ENCODE results near the gene WNT16. TPM values are rescaled to one million over a fixed set of nuclear protein-coding genes. Genes with fewer than 3 reads are reported as not detected.

WNT16 gene
- total and polyA plus RNA-seq, 2 of the 8 experiments (the other 6 are each of a cell fraction or from before 2014, with no cell fraction given): 0.11 to 0.52 TPM

- Histone ChIP-seq H3K27me3 (replicated peaks in 1 of 4; ENCODE audit: control insufficient read depth in 3 of 4, extremely low read depth in 1 of 4, insufficient read depth in 3 of 4, low read length in 3 of 4) (no peaks in the 10 kb centered on the region), H3K9me3 (ENCODE audit: insufficient read depth in 2 of 2, low read depth in 1 of 2, low read length in 1 of 2) (peaks cover 5 to 6% of the 10 kb centered on the region in 2 experiments; a peak in 2 of 4 replicates), H3K4me1 (replicated peaks in 1 of 4; ENCODE audit: control insufficient read depth in 3 of 4, insufficient read depth in 4 of 4, low read length in 3 of 4) (0 out of 7 replicates have a peak, but pooled peaks cover 0 to 4% (median 0%) of the 10 kb centered on the region in 4 experiments), H2BK15ac (ENCODE audit: low read length) (no peak overlapping the region), H3K27ac (ENCODE audit: low read depth, low read length) (no peak overlapping the region), H3K56ac (replicated peaks; ENCODE audit: insufficient read length, low read depth, low read length) (no peak overlapping the region), H4K5ac (ENCODE audit: insufficient read length, low read depth, low read length) (no peak overlapping the region), H3K4me2 (ENCODE audit: insufficient read depth in 1 of 2, low read depth in 2 of 2, low read length in 2 of 2) (no peak overlapping the region), H3K14ac (ENCODE audit: insufficient read length) (no peak overlapping the region), H3K9ac (replicated peaks in 1 of 4; ENCODE audit: extremely low read depth in 1 of 4, low read depth in 3 of 4, low read length in 3 of 4) (no peak overlapping the region), H4K20me1 (replicated peaks in 1 of 2; ENCODE audit: control insufficient read depth in 1 of 2, insufficient read depth in 2 of 2, low read length in 2 of 2) (no peaks in the 10 kb centered on the region), H2BK20ac (ENCODE audit: low read length) (no peak overlapping the region), H3K79me2 (ENCODE audit: control insufficient read depth in 1 of 2, insufficient read depth in 2 of 2, low read length in 2 of 2) (no peaks in the 10 kb centered on the region), H3K4me3 (ENCODE audit: extremely low read depth in 1 of 4, insufficient read depth in 2 of 4, low read depth in 3 of 4, low read length in 4 of 4) (no peak overlapping the region), H3K79me1 (ENCODE audit: low read depth, low read length) (no peaks in the 10 kb centered on the region), H2AFZ (ENCODE audit: low read length) (no peak overlapping the region), H2AK5ac (ENCODE audit: low read depth, low read length) (no peak overlapping the region), H3K36me3 (ENCODE audit: control insufficient read depth in 2 of 4, insufficient read depth in 4 of 4, low read length in 3 of 4) (no peaks in the 10 kb centered on the region; a peak in 1 of 8 replicates), H3K23me2 (ENCODE audit: low read depth, low read length) (no peaks in the 10 kb centered on the region), H2BK120ac (replicated peaks; ENCODE audit: low read depth, low read length) (no peak overlapping the region), H3K18ac (ENCODE audit: extremely low read depth, low read length) (no peak overlapping the region), H3K23ac (ENCODE audit: insufficient read length) (no peak overlapping the region), H2BK5ac (ENCODE audit: low read depth, low read length) (no peak overlapping the region), H2BK12ac (ENCODE audit: low read depth, low read length) (no peak overlapping the region), H4K91ac (replicated peaks; ENCODE audit: insufficient read length, low read length) (no peak overlapping the region), H3K4ac (replicated peaks; ENCODE audit: insufficient read length, low read depth, low read length) (no peak overlapping the region), H4K8ac (ENCODE audit: extremely low read depth, insufficient read depth, low read length) (no peak overlapping the region)
- ChIA-PET CTCF (ENCODE audit: partially characterized antibody) (interaction anchor here (1.2 kb wide), 1 partner anchor 14 kb away, joined by 3 read pairs; no protein-coding TSS in a partner anchor), POLR2A (ENCODE audit: partially characterized antibody) (interaction anchor here (0.6 kb wide), 1 partner anchor 1182 kb away, joined by 5 read pairs; no protein-coding TSS in a partner anchor)
- FAIRE-seq: no peak
- no peak for DNase-seq (ENCODE audit: low read depth in 1 of 2, low spot score in 2 of 2)
- WGBS, 2 experiments (ENCODE audit: extremely low coverage in 1 of 2, insufficient coverage in 1 of 2, insufficient read length in 1 of 2, insufficient replicate concordance in 2 of 2, low coverage in 1 of 2, low lambda C conversion rate in 2 of 2, missing lambda C conversion rate in 1 of 2): 89% methylated on average over 4 of the region's 4 CpGs; no CpG with 5 or more reads in 1 of the 2 experiments
- TF ChIP-seq SAP30 (IDR thresholded peaks at IDR 0.05; ENCODE audit: insufficient read depth, insufficient replicate concordance, low read length): no peak
- TF ChIP-seq POLR2A (IDR thresholded peaks at IDR 0.05; ENCODE audit: control extremely low read depth in 1 of 2, low read depth in 2 of 2, low read length in 2 of 2): no peak
These were observed 49.0 kb upstream of the WNT16 start for GRCh38 chr7:121279822-121280221.

Data from H1 (cell line).